HepG2 (cell line): ENCODE measurements around the gene PLD6. TPM values are rescaled to one million over a fixed set of nuclear protein-coding genes. Genes with fewer than 3 reads are reported as not detected.

Experiments
- CC2D1A ChIP-seq: sonication (generic); formaldehyde crosslinking; IDR thresholded peaks from 2 replicates; pipeline ENCODE4 v1.8.1; 2023; ENCODE audit warnings: mild to moderate bottlenecking, missing genetic modification reagents
- FOXP1 ChIP-seq, 2 experiments: fragments of 450-650 bp in 1 of 2; IDR thresholded peaks; 2 replicates each; pipeline ENCODE4 v1.6.1; 2017 to 2018; ENCODE audit warnings: antibody characterized with exemption in 1 of 2
- KAT7 ChIP-seq: IDR thresholded peaks from 2 replicates; pipeline ENCODE4 v1.6.1; 2018; ENCODE audit warnings: borderline replicate concordance, missing compliant biosample characterization
- MATR3 ChIP-seq: sonication (generic); formaldehyde crosslinking; IDR thresholded peaks from 2 replicates; pipeline ENCODE4 v1.4.0; 2020; ENCODE audit warnings: missing genetic modification reagents
- MED1 ChIP-seq: sonication (generic); formaldehyde crosslinking; IDR thresholded peaks from 2 replicates; pipeline ENCODE4 v1.4.0; 2020; ENCODE audit warnings: missing genetic modification reagents
- MTA1 ChIP-seq: sonication (generic); formaldehyde crosslinking; IDR thresholded peaks from 2 replicates; pipeline ENCODE4 v1.4.0; 2020; ENCODE audit warnings: missing genetic modification reagents, mild to moderate bottlenecking, borderline replicate concordance
- MTERF4 ChIP-seq: sonication (generic); formaldehyde crosslinking; IDR thresholded peaks from 2 replicates; pipeline ENCODE4 v1.8.0; 2023; ENCODE audit warnings: mild to moderate bottlenecking, missing genetic modification reagents
- MTF1 ChIP-seq: sonication (generic); formaldehyde crosslinking; IDR thresholded peaks from 2 replicates; pipeline ENCODE4 v1.5.0; 2020; ENCODE audit warnings: missing genetic modification reagents
- PTBP1 ChIP-seq: fragments of 200-400 bp; formaldehyde crosslinking; IDR thresholded peaks from 2 replicates; pipeline ENCODE4 v1.6.1; 2018; ENCODE audit warnings: low read length, low read depth; ENCODE audit not compliant: poor library complexity, severe bottlenecking
- RARG ChIP-seq: sonication (generic); formaldehyde crosslinking; IDR thresholded peaks from 2 replicates; pipeline ENCODE4 v1.4.0; 2020; ENCODE audit warnings: low read depth, mild to moderate bottlenecking, missing genetic modification reagents
- ZNF281 ChIP-seq: sonication (generic); formaldehyde crosslinking; IDR thresholded peaks from 2 replicates; pipeline ENCODE4 v1.4.0; 2020; ENCODE audit warnings: missing genetic modification reagents, borderline replicate concordance
- ZNF335 ChIP-seq: sonication (generic); formaldehyde crosslinking; IDR thresholded peaks from 2 replicates; pipeline ENCODE4 v1.4.0; 2020; ENCODE audit warnings: missing genetic modification reagents
- ZNF34 ChIP-seq: sonication (generic); formaldehyde crosslinking; IDR thresholded peaks from 2 replicates; pipeline ENCODE4 v1.4.0; 2020; ENCODE audit warnings: mild to moderate bottlenecking, missing genetic modification reagents, borderline replicate concordance
- ZNF709 ChIP-seq: sonication (generic); formaldehyde crosslinking; IDR thresholded peaks from 2 replicates; pipeline ENCODE4 v1.5.0; 2020; ENCODE audit warnings: mild to moderate bottlenecking, missing genetic modification reagents
- ZNF768 ChIP-seq: sonication (generic); formaldehyde crosslinking; IDR thresholded peaks from 2 replicates; pipeline ENCODE4 v1.4.0; 2020; ENCODE audit warnings: missing genetic modification reagents
- ZNF83 ChIP-seq: sonication (generic); formaldehyde crosslinking; IDR thresholded peaks from 2 replicates; pipeline ENCODE4 v1.4.0; 2020; ENCODE audit warnings: missing genetic modification reagents, mild to moderate bottlenecking, borderline replicate concordance
- polyA plus RNA-seq, 8 experiments: library from polyadenylated mRNA; depleted of rRNA in 3 of 8; stranded (reverse) in 7 of 8; unstranded in 1 of 8; fragments of >200 nt; fragmentation: Illumina TruSeq in 4 of 8; extraction: Trizol in 4 of 8; gene quantifications; 2 replicates each; pipeline versions ENCODE4 v1.2.1 to v1.2.3, GENCODE V29; 2011 to 2016; ENCODE audit warnings: low read depth in 4 of 8, missing spikeins in 1 of 8, mixed read lengths in 1 of 8; ENCODE audit not compliant: insufficient read depth in 1 of 8
- total RNA-seq, 5 experiments: library from RNA; depleted of rRNA; stranded (reverse); fragments of >200 nt; fragmentation: Illumina TruSeq; extraction: Trizol; gene quantifications; 2 replicates each; pipeline ENCODE4 v1.2.3, GENCODE V29; 2016; ENCODE audit warnings: low read depth in 1 of 5
- TF ChIP-seq, protein P1 (sequence below): sonication (generic); formaldehyde crosslinking; IDR thresholded peaks from 2 replicates; pipeline ENCODE4 v1.5.0; 2020; ENCODE audit warnings: missing genetic modification reagents
- TF ChIP-seq, protein P2 (sequence below): sonication (generic); formaldehyde crosslinking; IDR thresholded peaks from 2 replicates; pipeline ENCODE4 v1.4.0; 2020; ENCODE audit warnings: missing genetic modification reagents, borderline replicate concordance
- TF ChIP-seq, protein P3 (sequence below): sonication (generic); formaldehyde crosslinking; IDR thresholded peaks from 2 replicates; pipeline ENCODE4 v1.8.0; 2022; ENCODE audit warnings: low read depth, missing genetic modification reagents

PLD6 gene
- total and polyA plus RNA-seq, 2 of the 13 experiments (the other 11 are each of a cell fraction or from before 2014, with no cell fraction given): 5.2 to 11.4 TPM

- no peak for TF ChIP-seq MED1 (CRISPR knock-in tag)
- TF ChIP-seq ZNF83 (CRISPR knock-in tag): peak; percentile 40; the same call in 1 of the 2 replicates
- TF ChIP-seq FOXP1 (IDR thresholded peaks at IDR 0.05): no peak
- no peak for TF ChIP-seq FOXP1 (CRISPR knock-in tag; IDR thresholded peaks at IDR 0.05)
- TF ChIP-seq, protein P1, sequence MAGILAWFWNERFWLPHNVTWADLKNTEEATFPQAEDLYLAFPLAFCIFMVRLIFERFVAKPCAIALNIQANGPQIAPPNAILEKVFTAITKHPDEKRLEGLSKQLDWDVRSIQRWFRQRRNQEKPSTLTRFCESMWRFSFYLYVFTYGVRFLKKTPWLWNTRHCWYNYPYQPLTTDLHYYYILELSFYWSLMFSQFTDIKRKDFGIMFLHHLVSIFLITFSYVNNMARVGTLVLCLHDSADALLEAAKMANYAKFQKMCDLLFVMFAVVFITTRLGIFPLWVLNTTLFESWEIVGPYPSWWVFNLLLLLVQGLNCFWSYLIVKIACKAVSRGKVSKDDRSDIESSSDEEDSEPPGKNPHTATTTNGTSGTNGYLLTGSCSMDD (CRISPR knock-in tag): no peak
- TF ChIP-seq RARG (CRISPR knock-in tag): 0 out of 2 replicates have a peak, but pooled peaks have one; percentile 53
- TF ChIP-seq KAT7 (CRISPR knock-in tag): no peak
- TF ChIP-seq ZNF34: no peak
- TF ChIP-seq MTF1 (CRISPR knock-in tag): no peak
- TF ChIP-seq ZNF709 (CRISPR knock-in tag): no peak
- TF ChIP-seq, protein P2, sequence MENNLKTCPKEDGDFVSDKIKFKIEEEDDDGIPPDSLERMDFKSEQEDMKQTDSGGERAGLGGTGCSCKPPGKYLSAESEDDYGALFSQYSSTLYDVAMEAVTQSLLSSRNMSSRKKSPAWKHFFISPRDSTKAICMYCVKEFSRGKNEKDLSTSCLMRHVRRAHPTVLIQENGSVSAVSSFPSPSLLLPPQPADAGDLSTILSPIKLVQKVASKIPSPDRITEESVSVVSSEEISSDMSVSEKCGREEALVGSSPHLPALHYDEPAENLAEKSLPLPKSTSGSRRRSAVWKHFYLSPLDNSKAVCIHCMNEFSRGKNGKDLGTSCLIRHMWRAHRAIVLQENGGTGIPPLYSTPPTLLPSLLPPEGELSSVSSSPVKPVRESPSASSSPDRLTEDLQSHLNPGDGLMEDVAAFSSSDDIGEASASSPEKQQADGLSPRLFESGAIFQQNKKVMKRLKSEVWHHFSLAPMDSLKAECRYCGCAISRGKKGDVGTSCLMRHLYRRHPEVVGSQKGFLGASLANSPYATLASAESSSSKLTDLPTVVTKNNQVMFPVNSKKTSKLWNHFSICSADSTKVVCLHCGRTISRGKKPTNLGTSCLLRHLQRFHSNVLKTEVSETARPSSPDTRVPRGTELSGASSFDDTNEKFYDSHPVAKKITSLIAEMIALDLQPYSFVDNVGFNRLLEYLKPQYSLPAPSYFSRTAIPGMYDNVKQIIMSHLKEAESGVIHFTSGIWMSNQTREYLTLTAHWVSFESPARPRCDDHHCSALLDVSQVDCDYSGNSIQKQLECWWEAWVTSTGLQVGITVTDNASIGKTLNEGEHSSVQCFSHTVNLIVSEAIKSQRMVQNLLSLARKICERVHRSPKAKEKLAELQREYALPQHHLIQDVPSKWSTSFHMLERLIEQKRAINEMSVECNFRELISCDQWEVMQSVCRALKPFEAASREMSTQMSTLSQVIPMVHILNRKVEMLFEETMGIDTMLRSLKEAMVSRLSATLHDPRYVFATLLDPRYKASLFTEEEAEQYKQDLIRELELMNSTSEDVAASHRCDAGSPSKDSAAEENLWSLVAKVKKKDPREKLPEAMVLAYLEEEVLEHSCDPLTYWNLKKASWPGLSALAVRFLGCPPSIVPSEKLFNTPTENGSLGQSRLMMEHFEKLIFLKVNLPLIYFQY (CRISPR knock-in tag): peak; percentile 47; the same call in 1 of the 2 replicates
- TF ChIP-seq ZNF768: peak; percentile 60; the same call in 1 of the 2 replicates
- peak; percentile 35; the same call in 1 of the 2 replicates for TF ChIP-seq MTA1 (CRISPR knock-in tag)
- no peak for TF ChIP-seq PTBP1
- no peak for TF ChIP-seq ZNF335 (CRISPR knock-in tag)
- peak; percentile 27; the same call in 1 of the 2 replicates for TF ChIP-seq MTERF4
- TF ChIP-seq ZNF281 (CRISPR knock-in tag): no peak
- no peak for TF ChIP-seq CC2D1A
- no peak for TF ChIP-seq MATR3 (CRISPR knock-in tag)
- TF ChIP-seq, protein P3, sequence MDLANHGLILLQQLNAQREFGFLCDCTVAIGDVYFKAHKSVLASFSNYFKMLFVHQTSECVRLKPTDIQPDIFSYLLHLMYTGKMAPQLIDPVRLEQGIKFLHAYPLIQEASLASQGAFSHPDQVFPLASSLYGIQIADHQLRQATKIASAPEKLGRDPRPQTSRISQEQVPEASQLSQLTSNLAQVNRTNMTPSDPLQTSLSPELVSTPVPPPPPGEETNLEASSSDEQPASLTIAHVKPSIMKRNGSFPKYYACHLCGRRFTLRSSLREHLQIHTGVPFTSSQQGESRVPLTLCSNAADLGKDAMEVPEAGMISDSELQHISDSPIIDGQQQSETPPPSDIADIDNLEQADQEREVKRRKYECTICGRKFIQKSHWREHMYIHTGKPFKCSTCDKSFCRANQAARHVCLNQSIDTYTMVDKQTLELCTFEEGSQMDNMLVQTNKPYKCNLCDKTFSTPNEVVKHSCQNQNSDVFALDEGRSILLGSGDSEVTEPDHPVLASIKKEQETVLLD (CRISPR knock-in tag): no peak
Measured at GRCh38 chr17:17237026-17237799, 31.1 kb upstream of the PLD6 start, which contains the start of gene FLCN (continued).
